ENCODE data around the gene SIGLEC5.

The SIGLEC5 gene

GRCh38 chr19:51607077-51607476 is 23.1 kb downstream of the SIGLEC5 start:
- no peak for TF ChIP-seq TCF12 (IDR thresholded peaks at IDR 0.05; ENCODE audit: low read depth)
- TF ChIP-seq, protein P1, sequence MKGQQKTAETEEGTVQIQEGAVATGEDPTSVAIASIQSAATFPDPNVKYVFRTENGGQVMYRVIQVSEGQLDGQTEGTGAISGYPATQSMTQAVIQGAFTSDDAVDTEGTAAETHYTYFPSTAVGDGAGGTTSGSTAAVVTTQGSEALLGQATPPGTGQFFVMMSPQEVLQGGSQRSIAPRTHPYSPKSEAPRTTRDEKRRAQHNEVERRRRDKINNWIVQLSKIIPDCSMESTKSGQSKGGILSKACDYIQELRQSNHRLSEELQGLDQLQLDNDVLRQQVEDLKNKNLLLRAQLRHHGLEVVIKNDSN (IDR thresholded peaks at IDR 0.05) = no peak
- TF ChIP-seq CREB1 (IDR thresholded peaks at IDR 0.05; ENCODE audit: low read depth) = no peak
- TF ChIP-seq FOXM1 (IDR thresholded peaks at IDR 0.05; ENCODE audit: borderline replicate concordance, low read depth) = no peak
- no peak for TF ChIP-seq NFIC (IDR thresholded peaks at IDR 0.05)
- TF ChIP-seq YY1 (IDR thresholded peaks at IDR 0.05; ENCODE audit: low read depth) = no peak

DNA sequence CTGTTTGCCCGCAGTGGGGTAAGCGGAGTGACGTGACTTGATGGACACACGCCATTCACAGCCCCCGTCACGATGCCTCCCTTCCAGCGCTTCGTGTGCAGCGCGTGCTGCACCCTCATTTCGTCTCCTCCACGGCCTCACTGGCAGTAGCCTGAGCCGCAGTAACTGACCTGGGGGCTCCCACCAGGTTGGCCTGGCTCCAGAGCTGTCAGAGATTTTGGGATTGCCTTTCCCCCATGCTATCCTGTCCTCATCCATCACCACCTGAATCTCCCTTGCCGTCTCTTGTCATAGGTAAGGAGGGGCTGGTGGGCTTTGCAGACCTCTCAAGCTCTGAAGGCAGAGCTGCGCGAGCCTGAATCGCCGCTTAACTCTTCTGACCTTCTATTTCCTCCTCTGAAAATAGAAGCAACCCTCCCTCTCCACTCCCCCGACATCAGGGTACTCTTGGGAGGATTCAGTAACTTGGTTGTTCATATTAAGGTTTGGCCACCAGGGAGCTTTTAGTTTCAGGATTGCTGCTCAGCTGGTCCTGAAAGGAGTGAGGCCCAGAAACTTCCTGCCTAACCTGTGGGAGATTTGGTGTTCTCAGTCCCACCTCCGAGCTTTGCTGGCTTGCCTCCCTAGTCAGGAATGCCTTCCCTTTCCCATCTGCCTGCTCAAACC is 27.9 kb downstream of the SIGLEC5 start:
- TF ChIP-seq TEAD4 (IDR thresholded peaks at IDR 0.05) (no peak), TCF12 (IDR thresholded peaks at IDR 0.05; ENCODE audit: low read depth) (no peak), ZBTB7A (IDR thresholded peaks at IDR 0.05; ENCODE audit: low read depth) (no peak), TAF1 (IDR thresholded peaks at IDR 0.05; ENCODE audit: low read depth) (no peak), CEBPB (IDR thresholded peaks at IDR 0.05) (no peak), EGR1 (IDR thresholded peaks at IDR 0.05) (no peak), YY1 (IDR thresholded peaks at IDR 0.05; ENCODE audit: low read depth) (no peak), REST (IDR thresholded peaks at IDR 0.05; ENCODE audit: low read depth) (no peak), EP300 (IDR thresholded peaks at IDR 0.05; ENCODE audit: borderline replicate concordance) (no peak), CREB1 (IDR thresholded peaks at IDR 0.05; ENCODE audit: low read depth) (no peak), NFIC (IDR thresholded peaks at IDR 0.05) (no peak), RAD21 (IDR thresholded peaks at IDR 0.05; ENCODE audit: low read depth) (no peak), FOXM1 (IDR thresholded peaks at IDR 0.05; ENCODE audit: borderline replicate concordance, low read depth) (no peak)
- TF ChIP-seq, protein P2, sequence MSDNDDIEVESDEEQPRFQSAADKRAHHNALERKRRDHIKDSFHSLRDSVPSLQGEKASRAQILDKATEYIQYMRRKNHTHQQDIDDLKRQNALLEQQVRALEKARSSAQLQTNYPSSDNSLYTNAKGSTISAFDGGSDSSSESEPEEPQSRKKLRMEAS (IDR thresholded peaks at IDR 0.05) = no peak
- TF ChIP-seq, protein P1 (IDR thresholded peaks at IDR 0.05) = no peak

GRCh38 chr19:51600940-51601580 is 29.1 kb downstream of the SIGLEC5 start:
- TF ChIP-seq NFIC (IDR thresholded peaks at IDR 0.05) (no peak), TEAD4 (IDR thresholded peaks at IDR 0.05) (no peak), ZBTB7A (IDR thresholded peaks at IDR 0.05; ENCODE audit: low read depth) (no peak), CEBPB (IDR thresholded peaks at IDR 0.05) (no peak), EGR1 (IDR thresholded peaks at IDR 0.05) (no peak), RAD21 (IDR thresholded peaks at IDR 0.05; ENCODE audit: low read depth) (no peak), CREB1 (IDR thresholded peaks at IDR 0.05; ENCODE audit: low read depth) (no peak), FOXM1 (IDR thresholded peaks at IDR 0.05; ENCODE audit: borderline replicate concordance, low read depth) (no peak), EP300 (IDR thresholded peaks at IDR 0.05; ENCODE audit: borderline replicate concordance) (no peak), TCF12 (IDR thresholded peaks at IDR 0.05; ENCODE audit: low read depth) (no peak), TAF1 (IDR thresholded peaks at IDR 0.05; ENCODE audit: low read depth) (no peak), YY1 (IDR thresholded peaks at IDR 0.05; ENCODE audit: low read depth) (no peak), REST (IDR thresholded peaks at IDR 0.05; ENCODE audit: low read depth) (no peak)
- TF ChIP-seq, protein P2 (IDR thresholded peaks at IDR 0.05) = no peak
- TF ChIP-seq, protein P1 (IDR thresholded peaks at IDR 0.05) = no peak

GRCh38 chr19:51599084-51599483 is 31.1 kb downstream of the SIGLEC5 start:
- TF ChIP-seq RAD21 (IDR thresholded peaks at IDR 0.05; ENCODE audit: low read depth) (no peak), CEBPB (IDR thresholded peaks at IDR 0.05) (no peak), CREB1 (IDR thresholded peaks at IDR 0.05; ENCODE audit: low read depth) (no peak), YY1 (IDR thresholded peaks at IDR 0.05; ENCODE audit: low read depth) (no peak), NFIC (IDR thresholded peaks at IDR 0.05) (no peak), EP300 (IDR thresholded peaks at IDR 0.05; ENCODE audit: borderline replicate concordance) (no peak), FOXM1 (IDR thresholded peaks at IDR 0.05; ENCODE audit: borderline replicate concordance, low read depth) (no peak), TAF1 (IDR thresholded peaks at IDR 0.05; ENCODE audit: low read depth) (no peak), REST (IDR thresholded peaks at IDR 0.05; ENCODE audit: low read depth) (no peak), ZBTB7A (IDR thresholded peaks at IDR 0.05; ENCODE audit: low read depth) (no peak), TCF12 (IDR thresholded peaks at IDR 0.05; ENCODE audit: low read depth) (no peak), EGR1 (IDR thresholded peaks at IDR 0.05) (no peak), TEAD4 (IDR thresholded peaks at IDR 0.05) (no peak)
- TF ChIP-seq, protein P2 (IDR thresholded peaks at IDR 0.05) = no peak
- TF ChIP-seq, protein P1 (IDR thresholded peaks at IDR 0.05) = no peak

All from Ishikawa (cell line).